ENCODE results near the gene CGRRF1. TPM values are rescaled to one million over a fixed set of nuclear protein-coding genes. Genes with fewer than 3 reads are reported as not detected.

The CGRRF1 gene
- total RNA-seq, 2 experiments from 2014 or later = 34.5 to 42.8 TPM

- intact Hi-C loops (cut with DNase I, micrococcal nuclease) = no loop called here
- Mint-ChIP-seq H3K27ac (no peak overlapping the region), H3K9me3 (peaks cover 6% of the 10 kb centered on the region), H3K27me3 (peaks cover 32% of the 10 kb centered on the region), H3K4me1 (ENCODE audit: low read depth) (no peaks in the 10 kb centered on the region), H3K36me3 (ENCODE audit: low read depth) (peaks cover under 1% of the 10 kb centered on the region), H3K4me3 (no peak overlapping the region)
- TF ChIP-seq, protein P1, sequence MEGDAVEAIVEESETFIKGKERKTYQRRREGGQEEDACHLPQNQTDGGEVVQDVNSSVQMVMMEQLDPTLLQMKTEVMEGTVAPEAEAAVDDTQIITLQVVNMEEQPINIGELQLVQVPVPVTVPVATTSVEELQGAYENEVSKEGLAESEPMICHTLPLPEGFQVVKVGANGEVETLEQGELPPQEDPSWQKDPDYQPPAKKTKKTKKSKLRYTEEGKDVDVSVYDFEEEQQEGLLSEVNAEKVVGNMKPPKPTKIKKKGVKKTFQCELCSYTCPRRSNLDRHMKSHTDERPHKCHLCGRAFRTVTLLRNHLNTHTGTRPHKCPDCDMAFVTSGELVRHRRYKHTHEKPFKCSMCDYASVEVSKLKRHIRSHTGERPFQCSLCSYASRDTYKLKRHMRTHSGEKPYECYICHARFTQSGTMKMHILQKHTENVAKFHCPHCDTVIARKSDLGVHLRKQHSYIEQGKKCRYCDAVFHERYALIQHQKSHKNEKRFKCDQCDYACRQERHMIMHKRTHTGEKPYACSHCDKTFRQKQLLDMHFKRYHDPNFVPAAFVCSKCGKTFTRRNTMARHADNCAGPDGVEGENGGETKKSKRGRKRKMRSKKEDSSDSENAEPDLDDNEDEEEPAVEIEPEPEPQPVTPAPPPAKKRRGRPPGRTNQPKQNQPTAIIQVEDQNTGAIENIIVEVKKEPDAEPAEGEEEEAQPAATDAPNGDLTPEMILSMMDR (IDR thresholded peaks at IDR 0.05) = no peak
- Histone ChIP-seq H3K36me3 (ENCODE audit: insufficient read depth, low read length) (no peaks in the 10 kb centered on the region), H3K4me1 (ENCODE audit: insufficient read depth, low read length) (no peaks in the 10 kb centered on the region), H3K4me3 (ENCODE audit: low read length) (no peak overlapping the region), H3K9me3 (ENCODE audit: control insufficient read depth in 1 of 2, insufficient read depth in 1 of 2, low read length in 2 of 2) (peaks cover 0 to 9% of the 10 kb centered on the region in 2 experiments), H3K27me3 (ENCODE audit: control insufficient read depth in 1 of 2, insufficient read depth in 2 of 2, low read length in 2 of 2) (no peaks in the 10 kb centered on the region), H3K27ac (ENCODE audit: low read depth in 1 of 2, low read length in 2 of 2) (no peak overlapping the region)
- ChIA-PET CTCF (interaction anchor here (1.3 kb wide), 1 partner anchor 197 kb away, joined by 3 read pairs; no protein-coding TSS in a partner anchor), POLR2A (no interaction called here)
- ATAC-seq (ENCODE audit: poor library complexity) (no peak), DNase-seq (no peak)
These were observed 67.8 kb downstream of the CGRRF1 start for GRCh38 chr14:54577494-54577893.

DNA sequence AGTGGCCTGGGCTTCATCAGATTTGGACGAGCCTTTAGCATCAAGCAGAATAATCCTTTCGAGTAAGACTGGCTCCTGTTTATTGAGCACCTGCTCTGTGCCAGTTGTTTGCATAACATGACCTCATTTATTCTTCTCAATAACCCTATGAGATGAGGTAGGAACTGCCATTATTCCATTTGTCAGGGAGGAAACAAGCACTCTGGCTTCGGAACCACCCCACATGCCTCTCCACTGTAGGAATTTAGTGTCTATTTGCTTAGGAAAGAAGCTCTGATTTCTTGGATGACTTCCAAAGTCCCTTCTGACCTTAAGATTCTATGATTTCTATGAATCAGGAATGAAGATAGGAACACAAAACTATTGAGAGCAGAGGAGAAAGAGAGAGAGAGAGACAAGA is 68.3 kb downstream of the CGRRF1 start:
- ChIA-PET CTCF (no interaction called here), POLR2A (no interaction called here)
- H3K4me3 ChIP-seq (ENCODE audit: low read length) = no peak overlapping the region
- no peak overlapping the region for H3K27ac Mint-ChIP-seq
- intact Hi-C loops (cut with DNase I, micrococcal nuclease) = no loop called here
- ATAC-seq (ENCODE audit: poor library complexity) = no peak
- H3K36me3 ChIP-seq (ENCODE audit: insufficient read depth, low read length) = no peaks in the 10 kb centered on the region
- DNase-seq = no peak
- TF ChIP-seq, protein P1 (IDR thresholded peaks at IDR 0.05) = no peak
- H3K36me3 Mint-ChIP-seq (ENCODE audit: low read depth) = no peaks in the 10 kb centered on the region
- peaks cover 29% of the 10 kb centered on the region for H3K27me3 Mint-ChIP-seq
- H3K4me3 Mint-ChIP-seq = no peak overlapping the region
- no peaks in the 10 kb centered on the region for H3K4me1 ChIP-seq (ENCODE audit: insufficient read depth, low read length)
- H3K9me3 ChIP-seq (ENCODE audit: control insufficient read depth in 1 of 2, insufficient read depth in 1 of 2, low read length in 2 of 2) = peaks cover 0 to 6% of the 10 kb centered on the region in 2 experiments
- H3K9me3 Mint-ChIP-seq = peaks cover 6% of the 10 kb centered on the region
- no peak overlapping the region for H3K27ac ChIP-seq (ENCODE audit: low read depth in 1 of 2, low read length in 2 of 2)
- H3K4me1 Mint-ChIP-seq (ENCODE audit: low read depth) = no peaks in the 10 kb centered on the region
- no peaks in the 10 kb centered on the region for H3K27me3 ChIP-seq (ENCODE audit: control insufficient read depth in 1 of 2, insufficient read depth in 2 of 2, low read length in 2 of 2)

DNA sequence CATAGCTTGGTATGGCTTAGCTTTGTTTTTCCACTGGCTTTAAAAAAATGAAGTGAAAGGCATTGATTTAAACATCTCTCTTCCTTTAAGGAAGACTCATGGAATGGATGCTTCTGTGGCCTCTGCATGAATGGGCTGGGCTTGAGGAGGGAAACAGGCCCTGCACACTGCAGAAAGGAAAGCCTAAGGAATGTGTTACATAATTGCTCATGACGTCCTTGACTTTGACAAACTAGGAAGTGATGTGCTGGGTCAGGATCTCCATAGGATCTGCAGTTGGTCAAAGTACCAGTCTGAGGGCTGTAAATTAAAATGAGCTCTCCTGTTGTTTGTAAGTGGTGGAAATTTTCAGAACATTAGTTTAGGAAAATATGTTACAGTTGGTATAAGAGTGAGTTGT is 69.9 kb downstream of the CGRRF1 start:
- Mint-ChIP-seq H3K4me3 (no peak overlapping the region), H3K4me1 (ENCODE audit: low read depth) (no peaks in the 10 kb centered on the region), H3K27ac (no peak overlapping the region), H3K36me3 (ENCODE audit: low read depth) (no peaks in the 10 kb centered on the region), H3K27me3 (peaks cover 18% of the 10 kb centered on the region), H3K9me3 (no peaks in the 10 kb centered on the region)
- CTCF ChIA-PET = no interaction called here
- DNase-seq (no peak), ATAC-seq (ENCODE audit: poor library complexity) (no peak)
- Histone ChIP-seq H3K4me3 (ENCODE audit: low read length) (no peak overlapping the region), H3K27me3 (ENCODE audit: control insufficient read depth in 1 of 2, insufficient read depth in 2 of 2, low read length in 2 of 2) (no peaks in the 10 kb centered on the region), H3K36me3 (ENCODE audit: insufficient read depth, low read length) (no peaks in the 10 kb centered on the region), H3K27ac (ENCODE audit: low read depth in 1 of 2, low read length in 2 of 2) (no peak overlapping the region), H3K9me3 (ENCODE audit: control insufficient read depth in 1 of 2, insufficient read depth in 1 of 2, low read length in 2 of 2) (no peaks in the 10 kb centered on the region), H3K4me1 (ENCODE audit: insufficient read depth, low read length) (no peaks in the 10 kb centered on the region)
- POLR2A ChIA-PET = no interaction called here
- TF ChIP-seq, protein P1 (IDR thresholded peaks at IDR 0.05) = no peak
- intact Hi-C loops (cut with DNase I, micrococcal nuclease) = no loop called here

Data from CD4-positive, alpha-beta T cell (primary cell).